Activated CD4-positive, alpha-beta T cell treated with anti-CD3 and anti-CD28 coated beads, Interleukin-2, amount 10 ng/mL, durations not matched to agents 24 days and 14 days (primary cell): ENCODE data around the gene THEM4. TPM values are rescaled to one million over a fixed set of nuclear protein-coding genes. Genes with fewer than 3 reads are reported as not detected.
"Not testable (repeated sequence)": the region's sequence is repeated elsewhere in the genome, so short reads cannot be mapped to it uniquely, and the experiment has no call there.

Experiments
- DNase-seq: peaks from one replicate; pipeline ENCODE4 v3.0.0; 2022
- H3K27ac Mint-ChIP-seq: one replicate; pipeline ENCODE4 v1.8.0; 2022; ENCODE audit warnings: mild to moderate bottlenecking, mixed read lengths
- H3K27me3 Mint-ChIP-seq: one replicate; pipeline ENCODE4 v1.8.0; 2022; ENCODE audit warnings: mixed read lengths
- H3K36me3 Mint-ChIP-seq: one replicate; pipeline ENCODE4 v1.8.0; 2022; ENCODE audit warnings: low read depth, mild to moderate bottlenecking, mixed read lengths
- H3K4me1 Mint-ChIP-seq: one replicate; pipeline ENCODE4 v1.8.0; 2021; ENCODE audit warnings: mixed read lengths
- H3K4me3 Mint-ChIP-seq: one replicate; pipeline ENCODE4 v1.8.0; 2022; ENCODE audit warnings: mild to moderate bottlenecking, moderate library complexity, mixed read lengths
- H3K9me3 Mint-ChIP-seq: one replicate; pipeline ENCODE4 v1.8.0; 2021; ENCODE audit warnings: mixed read lengths
- intact Hi-C: fragments of 100-400 bp; cut with micrococcal nuclease; formaldehyde crosslinking; loops from one replicate; pipeline ENCODE4 v1.15.1; 2023
- total RNA-seq: library from RNA; stranded (reverse); gene quantifications from 2 replicates; pipeline ENCODE4 v1.2.3, GENCODE V29; 2022

The THEM4 gene
- total RNA-seq, 1 donor from 2014 or later = 30.6 TPM

DNA sequence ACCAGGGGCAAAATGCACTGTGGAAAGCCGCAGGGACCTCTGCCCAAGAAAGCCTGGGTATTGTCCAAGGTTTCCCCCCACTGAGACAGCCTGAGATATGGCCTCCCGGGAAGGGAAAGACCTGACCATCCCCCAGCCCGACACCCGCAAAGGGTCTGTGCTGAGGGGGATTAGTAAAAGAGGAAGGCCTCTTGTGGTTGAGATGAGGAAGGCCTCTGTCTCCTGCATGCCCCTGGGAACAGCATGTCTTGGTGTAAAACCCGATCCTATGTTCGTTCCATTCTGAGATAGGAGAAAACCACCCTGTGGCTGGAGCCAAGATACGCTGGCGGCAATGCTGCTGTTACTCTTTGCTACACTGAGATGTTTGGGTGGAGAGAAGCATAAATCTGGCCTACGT lies 36.5 kb downstream of the THEM4 start:
- H3K27ac Mint-ChIP-seq, H3K27me3 Mint-ChIP-seq, intact Hi-C loops, H3K9me3 Mint-ChIP-seq, H3K4me3 Mint-ChIP-seq, H3K4me1 Mint-ChIP-seq, DNase-seq: not testable (repeated sequence)
- H3K36me3 Mint-ChIP-seq = peaks cover 32% of the 10 kb centered on the region

DNA sequence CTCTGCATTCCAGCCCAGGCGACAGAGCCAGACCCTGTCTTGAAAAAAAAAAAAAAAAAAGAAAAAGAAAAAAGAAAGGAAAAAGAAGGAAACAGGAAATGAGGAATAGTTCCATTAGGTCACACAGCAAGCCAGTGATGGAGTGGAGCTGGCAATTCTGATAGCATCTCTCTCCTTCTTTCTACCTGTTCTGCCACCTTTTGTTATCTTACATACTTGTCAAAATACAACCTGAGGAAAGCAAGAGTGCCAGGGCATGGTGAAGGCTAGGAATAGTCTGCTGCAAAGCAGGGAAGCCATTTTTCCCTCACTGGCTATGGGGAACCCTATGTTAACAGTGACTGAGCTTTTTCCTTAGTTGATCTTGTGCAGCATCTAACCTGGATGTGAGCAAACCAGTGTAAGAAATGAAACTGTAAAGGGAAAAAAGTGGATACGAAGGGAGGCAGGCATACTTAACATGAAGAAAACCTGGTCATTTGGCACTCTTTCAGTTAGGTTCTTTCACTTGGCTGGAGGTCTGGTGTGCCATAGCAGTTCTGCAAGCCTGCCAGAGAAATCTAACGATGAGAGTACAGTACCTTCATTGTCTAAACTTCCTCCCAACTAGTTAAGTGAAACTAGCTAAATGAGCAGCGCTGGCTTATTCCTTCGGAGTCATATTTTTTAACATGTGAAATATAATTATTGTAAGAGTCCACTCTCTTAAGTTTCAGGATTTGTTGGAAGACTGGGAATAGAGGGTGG lies 37.9 kb downstream of the THEM4 start:
- no peaks in the 10 kb centered on the region for H3K9me3 Mint-ChIP-seq
- no peak overlapping the region for H3K4me3 Mint-ChIP-seq
- no peak for DNase-seq
- no peaks in the 10 kb centered on the region for H3K27me3 Mint-ChIP-seq
- no peak overlapping the region for H3K27ac Mint-ChIP-seq
- H3K4me1 Mint-ChIP-seq = peaks cover 8% of the 10 kb centered on the region
- intact Hi-C loops = no loop called here
- peaks cover 26% of the 10 kb centered on the region for H3K36me3 Mint-ChIP-seq

DNA sequence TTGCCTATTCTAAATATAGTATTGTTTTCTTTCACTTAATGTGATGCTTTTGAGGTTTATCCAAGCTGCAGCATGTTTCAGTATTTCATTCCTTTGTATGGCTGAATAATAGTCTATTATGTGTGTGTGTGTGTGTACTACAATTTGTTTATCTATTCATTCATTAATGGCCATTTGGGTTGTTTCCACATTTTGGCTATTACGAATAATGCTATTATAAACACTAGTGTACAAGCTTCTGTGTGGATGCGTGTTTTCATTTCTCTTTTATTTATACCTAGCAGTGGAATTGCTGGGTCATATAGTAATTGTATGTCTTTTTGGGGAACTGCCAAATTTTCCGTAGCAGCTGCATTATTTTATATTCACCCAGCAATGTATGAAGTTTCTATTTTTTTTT lies 40.8 kb downstream of the THEM4 start:
- Mint-ChIP-seq H3K36me3 (peaks cover 11% of the 10 kb centered on the region), H3K9me3 (no peaks in the 10 kb centered on the region), H3K4me3 (no peak overlapping the region), H3K27ac (no peak overlapping the region), H3K27me3 (peaks cover 4% of the 10 kb centered on the region), H3K4me1 (peaks cover 2% of the 10 kb centered on the region)
- intact Hi-C loops = no loop called here
- no peak for DNase-seq

DNA sequence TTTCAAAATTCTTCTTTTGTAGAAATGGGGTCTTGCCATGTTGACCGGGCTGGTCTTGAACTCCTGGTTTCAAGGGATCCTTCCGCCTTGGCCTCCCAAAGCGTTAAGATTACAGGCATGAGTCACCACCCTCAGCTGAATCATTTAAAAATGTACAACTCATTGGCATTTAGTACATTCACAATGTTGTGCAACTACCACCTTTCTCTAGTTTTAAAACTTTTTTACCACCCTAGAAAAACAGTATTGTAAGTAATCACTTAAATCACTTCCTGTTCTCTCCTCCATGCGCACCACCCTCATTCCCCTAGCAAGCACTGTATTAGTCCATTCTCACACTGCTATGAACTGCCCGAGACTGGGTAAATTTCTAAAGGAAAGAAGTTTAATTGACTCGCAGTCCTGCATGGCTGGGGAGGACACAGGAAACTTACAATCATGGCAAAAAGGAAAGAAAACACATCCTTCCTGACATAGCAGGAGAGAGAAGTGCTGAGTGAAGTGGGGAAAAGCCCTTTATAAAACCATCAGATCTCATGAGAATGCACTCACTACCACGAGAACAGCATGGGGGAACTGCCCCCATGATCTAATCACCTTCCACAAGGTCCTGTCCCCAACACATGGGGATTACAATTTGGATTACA lies 41.4 kb downstream of the THEM4 start:
- no peaks in the 10 kb centered on the region for H3K9me3 Mint-ChIP-seq
- H3K4me1 Mint-ChIP-seq = peaks cover 2% of the 10 kb centered on the region
- no peak overlapping the region for H3K4me3 Mint-ChIP-seq
- H3K27me3 Mint-ChIP-seq = peaks cover 4% of the 10 kb centered on the region
- no peak overlapping the region for H3K27ac Mint-ChIP-seq
- no peak for DNase-seq
- peaks cover 6% of the 10 kb centered on the region for H3K36me3 Mint-ChIP-seq
- intact Hi-C loops = no loop called here

DNA sequence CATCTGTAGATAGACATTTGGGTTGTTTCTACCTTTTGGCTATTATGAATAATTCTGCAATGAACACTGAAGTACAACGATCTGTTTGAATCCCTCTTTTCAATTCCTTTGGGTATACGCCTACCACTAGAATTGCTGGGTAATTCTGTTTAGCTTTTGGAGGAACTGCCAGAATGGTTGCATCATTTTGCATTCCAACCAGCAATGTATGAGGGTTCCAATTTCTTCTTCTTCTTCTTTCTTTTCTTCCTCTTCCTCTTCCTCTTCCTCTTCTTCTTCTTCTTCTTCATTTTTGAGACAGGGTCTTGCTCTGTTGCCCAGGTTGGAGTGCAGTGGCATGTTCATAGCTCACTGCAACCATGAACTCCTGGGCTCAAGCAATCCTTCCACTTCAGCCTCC lies 42.0 kb downstream of the THEM4 start:
- no peak overlapping the region for H3K27ac Mint-ChIP-seq
- no peak overlapping the region for H3K4me3 Mint-ChIP-seq
- H3K27me3 Mint-ChIP-seq = peaks cover 4% of the 10 kb centered on the region
- H3K4me1 Mint-ChIP-seq = peaks cover 2% of the 10 kb centered on the region
- no peak for DNase-seq
- intact Hi-C loops = no loop called here
- H3K36me3 Mint-ChIP-seq = peaks cover 5% of the 10 kb centered on the region
- H3K9me3 Mint-ChIP-seq = no peaks in the 10 kb centered on the region

DNA sequence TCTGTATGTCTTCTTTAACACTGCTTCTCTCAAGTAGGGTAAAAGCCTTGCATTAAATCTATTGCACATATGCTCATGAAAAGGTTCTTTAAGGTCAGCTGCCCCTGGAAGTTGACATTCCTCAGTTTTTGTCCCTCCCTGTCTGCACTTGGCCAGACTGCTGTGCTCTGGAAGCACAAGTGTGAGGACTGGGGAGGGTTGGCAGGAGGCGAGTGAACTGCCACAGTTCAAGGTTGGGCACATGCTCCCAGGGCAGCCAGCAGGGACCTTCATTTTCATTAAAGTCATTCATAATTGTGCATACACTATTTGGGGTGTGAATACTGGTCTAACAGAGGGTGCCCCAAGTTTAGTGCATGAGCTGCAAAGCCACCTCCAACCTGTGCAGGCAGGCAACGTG lies 44.9 kb downstream of the THEM4 start:
- H3K4me1 Mint-ChIP-seq = peaks cover 2% of the 10 kb centered on the region
- no peak overlapping the region for H3K27ac Mint-ChIP-seq
- H3K4me3 Mint-ChIP-seq = no peak overlapping the region
- intact Hi-C loops = no loop called here
- no peaks in the 10 kb centered on the region for H3K36me3 Mint-ChIP-seq
- H3K9me3 Mint-ChIP-seq = no peaks in the 10 kb centered on the region
- peaks cover 7% of the 10 kb centered on the region for H3K27me3 Mint-ChIP-seq
- no peak for DNase-seq

DNA sequence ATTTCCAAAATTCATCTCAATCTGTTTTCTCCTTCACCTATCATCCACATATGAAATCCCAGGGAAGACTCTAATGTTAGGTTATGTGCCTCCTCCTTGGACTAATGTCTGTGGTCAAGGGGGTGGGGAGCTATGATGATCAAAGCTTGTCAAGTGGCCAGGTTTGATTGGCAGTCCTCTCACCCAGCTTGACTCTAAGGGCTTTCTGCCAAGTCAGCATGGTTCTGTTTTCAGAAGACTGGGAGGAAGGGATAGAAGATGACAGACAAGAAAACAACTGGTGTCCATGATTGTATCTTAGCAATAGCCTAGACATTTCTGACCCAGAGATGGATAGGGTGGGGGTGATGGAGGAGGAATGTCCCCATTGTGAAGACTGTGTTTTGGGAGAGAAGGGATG lies 46.7 kb downstream of the THEM4 start:
- peaks cover 7% of the 10 kb centered on the region for H3K27me3 Mint-ChIP-seq
- no peak overlapping the region for H3K27ac Mint-ChIP-seq
- no peaks in the 10 kb centered on the region for H3K4me1 Mint-ChIP-seq
- no peaks in the 10 kb centered on the region for H3K36me3 Mint-ChIP-seq
- H3K9me3 Mint-ChIP-seq = no peaks in the 10 kb centered on the region
- intact Hi-C loops = no loop called here
- no peak overlapping the region for H3K4me3 Mint-ChIP-seq
- no peak for DNase-seq

DNA sequence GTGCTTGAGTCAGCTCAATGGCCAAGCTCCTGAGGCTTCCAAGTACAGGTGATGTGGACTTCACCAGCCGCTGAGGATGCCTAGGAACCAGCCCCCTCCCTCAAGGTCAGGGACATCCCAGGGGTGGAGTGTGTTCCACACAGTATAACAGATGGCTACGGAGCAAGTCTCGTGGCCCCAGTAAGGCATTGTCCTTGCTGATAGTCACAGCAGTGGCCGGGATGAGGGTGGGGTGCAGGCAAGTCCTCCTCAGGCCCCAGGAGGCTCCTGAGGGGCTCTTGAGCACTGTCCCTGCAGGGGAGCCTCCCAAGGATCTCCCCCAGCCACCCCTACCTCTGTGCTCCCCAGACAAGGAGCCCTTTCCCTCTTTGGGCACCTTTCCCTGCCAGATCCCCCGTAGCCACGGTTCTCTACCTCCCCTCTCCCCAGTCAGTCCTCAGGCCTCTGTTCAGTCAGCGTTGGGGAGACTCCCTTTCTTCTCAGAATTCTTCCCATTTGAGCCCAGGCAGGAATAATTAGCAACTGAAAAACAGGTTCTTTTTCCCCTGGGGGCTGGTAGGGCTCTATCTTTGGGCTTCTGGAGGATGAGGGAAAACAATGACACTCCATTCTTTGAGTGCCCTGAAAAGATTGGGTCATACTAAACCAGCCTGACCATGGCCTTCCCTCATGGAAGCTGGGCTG lies 48.7 kb downstream of the THEM4 start:
- Mint-ChIP-seq H3K4me1 (no peaks in the 10 kb centered on the region), H3K36me3 (no peaks in the 10 kb centered on the region), H3K27ac (no peak overlapping the region), H3K27me3 (peaks cover 6% of the 10 kb centered on the region), H3K9me3 (no peaks in the 10 kb centered on the region), H3K4me3 (no peak overlapping the region)
- intact Hi-C loops = no loop called here
- no peak for DNase-seq

DNA sequence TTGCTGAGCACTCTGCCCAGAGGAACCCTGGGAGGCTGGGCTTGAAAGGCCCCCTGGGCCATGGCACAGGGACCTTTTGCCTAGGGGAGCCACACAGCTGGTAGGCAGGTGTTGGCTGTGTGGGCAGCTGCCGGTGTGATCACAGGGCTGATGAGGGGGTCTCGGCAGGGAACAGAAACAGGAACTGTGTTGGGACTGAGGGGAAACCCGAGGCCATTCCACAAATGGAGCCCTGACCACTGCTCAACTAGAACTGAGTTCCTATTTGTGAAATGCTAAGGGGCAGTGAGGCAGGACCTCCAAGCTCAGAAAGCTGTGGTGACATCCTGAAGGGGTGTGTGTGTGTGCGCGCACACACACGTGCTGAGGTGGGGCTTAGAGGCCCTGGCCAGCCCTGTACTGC lies 49.4 kb downstream of the THEM4 start:
- H3K36me3 Mint-ChIP-seq = no peaks in the 10 kb centered on the region
- no peaks in the 10 kb centered on the region for H3K9me3 Mint-ChIP-seq
- no peaks in the 10 kb centered on the region for H3K4me1 Mint-ChIP-seq
- intact Hi-C loops = no loop called here
- no peak for DNase-seq
- no peak overlapping the region for H3K4me3 Mint-ChIP-seq
- H3K27ac Mint-ChIP-seq = no peak overlapping the region
- H3K27me3 Mint-ChIP-seq = peaks cover 4% of the 10 kb centered on the region

DNA sequence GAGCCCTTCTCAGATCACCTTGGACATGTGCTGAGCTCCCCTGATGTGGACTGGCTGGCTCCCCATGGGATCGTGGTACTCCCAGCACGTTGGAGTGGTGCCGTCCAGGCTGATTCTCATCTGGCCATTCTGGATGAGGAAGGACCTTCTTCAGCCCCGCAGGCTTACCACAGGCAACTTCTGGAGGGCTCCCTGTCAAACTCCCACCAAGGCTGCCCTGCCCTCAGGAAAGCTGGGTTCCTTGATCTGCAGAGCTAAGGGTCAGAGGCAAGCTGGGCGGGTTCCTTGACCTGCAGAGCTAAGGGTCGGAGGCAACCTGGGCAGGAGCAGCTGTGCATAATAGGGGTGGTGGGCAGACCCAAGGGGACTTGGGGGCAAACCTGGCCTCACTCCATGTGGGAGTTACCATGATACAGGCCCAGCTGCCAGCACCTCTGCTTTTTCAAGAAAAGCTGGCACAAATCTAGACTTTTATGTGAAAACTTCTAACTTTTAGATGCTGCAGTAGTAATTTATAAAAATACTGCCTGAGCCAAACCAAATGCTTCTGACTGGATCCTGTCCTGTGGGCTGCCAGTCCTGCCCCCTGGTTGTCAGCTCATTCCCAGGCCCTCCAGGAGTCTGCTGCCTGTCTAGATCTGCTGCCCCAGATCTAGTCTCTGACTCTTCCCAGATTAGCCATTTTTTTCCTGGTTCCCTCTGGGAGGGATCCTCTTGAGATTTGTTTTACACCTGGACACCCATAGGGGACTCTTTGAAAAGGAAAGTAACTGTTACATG lies 50.2 kb downstream of the THEM4 start:
- no peak for DNase-seq
- Mint-ChIP-seq H3K36me3 (no peaks in the 10 kb centered on the region), H3K27ac (no peak overlapping the region), H3K4me1 (no peaks in the 10 kb centered on the region), H3K27me3 (peaks cover 4% of the 10 kb centered on the region), H3K4me3 (no peak overlapping the region), H3K9me3 (no peaks in the 10 kb centered on the region)
- intact Hi-C loops = no loop called here

DNA sequence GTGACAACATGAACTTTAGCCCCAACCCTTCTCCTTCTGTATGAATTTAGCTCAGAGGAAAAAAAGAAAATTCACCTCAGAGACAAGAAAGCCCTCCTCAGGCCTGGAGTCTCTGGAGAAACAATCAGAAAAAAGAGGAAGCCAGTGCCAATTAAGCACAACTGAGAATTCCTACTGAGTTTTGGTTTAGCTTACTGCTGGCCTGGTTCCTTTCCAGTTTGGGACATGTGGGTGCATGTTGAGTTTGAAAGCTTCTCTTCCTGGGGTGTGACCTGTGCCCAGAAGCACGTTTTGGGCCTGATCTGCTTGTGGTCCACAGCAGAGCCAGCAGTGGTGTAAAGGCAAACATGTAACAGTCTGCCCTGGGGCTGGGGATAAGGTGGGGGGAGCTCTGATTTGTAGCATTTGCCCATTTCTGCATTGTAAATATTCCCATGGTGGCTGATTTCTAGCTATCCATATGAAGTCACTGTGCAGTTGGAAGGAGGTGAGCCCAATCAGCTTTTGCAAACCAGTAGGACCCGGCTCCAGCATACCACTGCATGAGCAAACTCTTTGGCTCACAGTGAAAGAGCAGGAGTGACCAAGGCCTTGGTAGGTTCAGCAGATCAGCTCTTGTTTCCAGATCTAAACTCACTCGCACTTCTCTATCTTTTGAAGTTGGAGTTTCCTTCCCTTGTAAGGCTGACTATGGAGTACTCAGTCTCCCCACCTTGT lies 51.1 kb downstream of the THEM4 start:
- Mint-ChIP-seq H3K4me3 (no peak overlapping the region), H3K27me3 (peaks cover 4% of the 10 kb centered on the region), H3K4me1 (no peaks in the 10 kb centered on the region), H3K27ac (no peak overlapping the region), H3K36me3 (no peaks in the 10 kb centered on the region), H3K9me3 (no peaks in the 10 kb centered on the region)
- no peak for DNase-seq
- intact Hi-C loops = no loop called here

DNA sequence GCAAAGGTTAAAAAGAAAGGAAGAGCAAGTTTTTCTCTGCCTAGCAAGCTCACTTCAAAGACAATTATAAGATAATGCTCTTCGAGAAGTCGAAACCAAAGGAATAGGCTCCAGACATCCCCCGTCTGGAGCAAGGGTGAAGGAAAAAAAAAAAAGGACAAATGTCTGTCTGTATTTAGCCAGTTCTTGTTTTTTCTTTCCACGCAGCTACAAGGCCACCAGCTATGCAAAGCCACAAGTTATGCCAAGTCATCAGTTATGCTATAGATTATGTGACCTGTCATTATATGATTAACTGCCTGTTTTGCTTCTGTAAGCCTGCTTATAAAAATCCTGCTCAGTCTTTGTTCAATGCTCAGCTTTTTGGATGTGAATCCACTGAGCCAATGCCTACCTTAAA lies 53.4 kb downstream of the THEM4 start:
- Mint-ChIP-seq H3K27me3 (no peaks in the 10 kb centered on the region), H3K4me3 (no peak overlapping the region), H3K4me1 (no peaks in the 10 kb centered on the region), H3K27ac (no peak overlapping the region), H3K9me3 (no peaks in the 10 kb centered on the region), H3K36me3 (no peaks in the 10 kb centered on the region)
- intact Hi-C loops = no loop called here
- no peak for DNase-seq

DNA sequence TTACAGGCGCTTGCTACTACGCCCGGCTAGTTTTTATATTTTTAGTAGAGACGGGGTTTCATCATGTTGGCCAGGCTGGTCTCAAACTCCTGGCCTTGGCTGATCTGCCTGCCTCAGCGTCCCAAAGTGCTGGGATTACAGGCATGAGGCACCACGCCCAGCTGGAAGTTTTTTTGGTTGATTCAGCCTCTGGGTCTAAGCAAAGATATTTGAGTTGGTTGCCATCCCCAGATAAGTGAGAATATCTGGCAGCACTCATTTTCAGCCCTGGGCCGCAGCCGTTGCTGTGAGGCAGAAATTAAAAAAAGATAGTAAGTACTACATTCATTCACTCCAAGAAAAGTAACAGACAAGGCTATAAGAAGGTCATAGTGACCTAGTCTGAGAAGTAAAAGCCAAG lies 53.8 kb downstream of the THEM4 start:
- DNase-seq, H3K27ac Mint-ChIP-seq, H3K27me3 Mint-ChIP-seq, H3K36me3 Mint-ChIP-seq, H3K4me3 Mint-ChIP-seq, intact Hi-C loops, H3K9me3 Mint-ChIP-seq, H3K4me1 Mint-ChIP-seq: not testable (repeated sequence)
